Measurements from ENCODE around the gene STK39. TPM values are rescaled to one million over a fixed set of nuclear protein-coding genes. Genes with fewer than 3 reads are reported as not detected.

Gene STK39
- total RNA-seq, 4 donors from 2014 or later, result 8.9 to 28.3 (median 14.5) TPM

DNA sequence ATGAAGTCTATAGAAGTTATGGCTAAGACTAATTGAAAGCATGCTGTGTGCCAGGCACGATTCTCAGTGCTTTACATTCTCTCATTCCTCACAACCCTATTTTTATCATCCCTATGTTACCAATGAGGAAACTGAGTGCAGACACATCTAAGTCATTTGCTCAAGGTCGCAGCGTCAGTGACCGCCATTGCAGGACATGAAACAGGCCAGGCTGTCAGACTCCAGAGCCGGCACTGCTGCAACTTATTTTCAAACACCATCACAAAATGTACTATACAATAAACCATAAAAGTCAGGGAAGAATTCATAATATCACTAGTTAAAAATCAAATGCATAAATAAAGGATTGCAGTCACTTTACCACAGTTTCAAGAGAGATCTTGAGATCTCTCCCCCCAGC, 5.6 kb downstream of the STK39 start:
- intact Hi-C loops (cut with DNase I; ENCODE audit: low total_unique reads), result loop anchor here (10.0 kb wide), 1 partner anchor 913 kb away; no protein-coding TSS in a partner anchor
- H3K4me3 ChIP-seq (ENCODE audit: low read depth, poor library complexity, severe bottlenecking), result no peak overlapping the region
- no peak for DNase-seq (ENCODE audit: low spot score in 2 of 2)
- WGBS, 2 donors, result 67 to 75% methylated on average over 5 of the region's 5 CpGs
- TF ChIP-seq, protein P1, sequence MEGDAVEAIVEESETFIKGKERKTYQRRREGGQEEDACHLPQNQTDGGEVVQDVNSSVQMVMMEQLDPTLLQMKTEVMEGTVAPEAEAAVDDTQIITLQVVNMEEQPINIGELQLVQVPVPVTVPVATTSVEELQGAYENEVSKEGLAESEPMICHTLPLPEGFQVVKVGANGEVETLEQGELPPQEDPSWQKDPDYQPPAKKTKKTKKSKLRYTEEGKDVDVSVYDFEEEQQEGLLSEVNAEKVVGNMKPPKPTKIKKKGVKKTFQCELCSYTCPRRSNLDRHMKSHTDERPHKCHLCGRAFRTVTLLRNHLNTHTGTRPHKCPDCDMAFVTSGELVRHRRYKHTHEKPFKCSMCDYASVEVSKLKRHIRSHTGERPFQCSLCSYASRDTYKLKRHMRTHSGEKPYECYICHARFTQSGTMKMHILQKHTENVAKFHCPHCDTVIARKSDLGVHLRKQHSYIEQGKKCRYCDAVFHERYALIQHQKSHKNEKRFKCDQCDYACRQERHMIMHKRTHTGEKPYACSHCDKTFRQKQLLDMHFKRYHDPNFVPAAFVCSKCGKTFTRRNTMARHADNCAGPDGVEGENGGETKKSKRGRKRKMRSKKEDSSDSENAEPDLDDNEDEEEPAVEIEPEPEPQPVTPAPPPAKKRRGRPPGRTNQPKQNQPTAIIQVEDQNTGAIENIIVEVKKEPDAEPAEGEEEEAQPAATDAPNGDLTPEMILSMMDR (IDR thresholded peaks at IDR 0.05), result no peak
- no peak for TF ChIP-seq POLR2A (IDR thresholded peaks at IDR 0.05)

DNA sequence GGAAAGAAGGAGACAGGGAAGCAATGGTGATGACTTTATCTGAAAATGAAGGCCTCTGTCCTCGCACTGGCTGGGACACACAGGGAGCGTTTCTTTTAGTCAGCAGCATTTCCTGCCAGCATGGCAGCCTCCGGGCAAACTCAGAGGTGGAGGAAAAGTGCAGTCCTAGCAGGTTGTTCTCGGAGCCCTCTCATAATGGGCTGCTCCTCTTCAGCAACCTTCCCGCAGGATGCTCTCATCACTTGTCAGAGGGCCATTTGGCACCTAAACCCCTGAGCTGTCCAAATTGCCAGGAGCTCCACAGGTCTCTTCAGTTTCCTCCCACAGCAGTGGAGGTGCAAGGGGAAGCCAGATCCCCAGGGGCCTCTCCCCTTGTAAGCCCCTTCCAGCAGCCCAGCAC, 6.2 kb downstream of the STK39 start:
- intact Hi-C loops (cut with DNase I; ENCODE audit: low total_unique reads), result loop anchor here (10.0 kb wide), 1 partner anchor 914 kb away; no protein-coding TSS in a partner anchor
- 35 to 57% methylated on average over 5 of the region's 5 CpGs for WGBS, 2 donors
- TF ChIP-seq, protein P1 (IDR thresholded peaks at IDR 0.05), result no peak
- TF ChIP-seq POLR2A (IDR thresholded peaks at IDR 0.05), result no peak
- peak in 1 of 2 donors; percentile 34 for DNase-seq (ENCODE audit: low spot score in 2 of 2)
- H3K4me3 ChIP-seq (ENCODE audit: low read depth, poor library complexity, severe bottlenecking), result no peak overlapping the region

DNA sequence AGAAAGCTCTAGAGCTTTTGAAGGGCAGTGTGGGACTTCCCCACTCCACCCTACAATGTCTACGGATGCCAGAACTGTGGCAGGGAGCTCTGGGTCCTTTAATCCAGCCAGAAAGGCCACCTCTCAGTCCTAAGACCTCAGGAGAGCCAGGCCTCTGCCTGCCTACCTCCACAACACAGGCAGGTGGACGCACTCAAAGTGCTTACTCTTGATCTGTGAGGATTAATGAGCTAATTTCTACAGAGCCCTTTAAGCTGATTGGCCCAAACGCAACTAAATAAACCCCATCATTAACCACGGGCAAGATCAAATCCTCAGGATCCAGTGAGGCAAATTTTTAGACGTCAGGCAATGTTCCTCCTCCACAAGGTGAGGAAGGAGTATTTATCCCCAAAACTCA, 8.1 kb downstream of the STK39 start:
- intact Hi-C loops (cut with DNase I; ENCODE audit: low total_unique reads), result no loop called here
- DNase-seq (ENCODE audit: low spot score in 2 of 2), result no peak
- no peak overlapping the region for H3K4me3 ChIP-seq (ENCODE audit: low read depth, poor library complexity, severe bottlenecking)
- 92 to 94% methylated on average over 5 of the region's 5 CpGs for WGBS, 2 donors
- TF ChIP-seq, protein P1 (IDR thresholded peaks at IDR 0.05), result no peak

DNA sequence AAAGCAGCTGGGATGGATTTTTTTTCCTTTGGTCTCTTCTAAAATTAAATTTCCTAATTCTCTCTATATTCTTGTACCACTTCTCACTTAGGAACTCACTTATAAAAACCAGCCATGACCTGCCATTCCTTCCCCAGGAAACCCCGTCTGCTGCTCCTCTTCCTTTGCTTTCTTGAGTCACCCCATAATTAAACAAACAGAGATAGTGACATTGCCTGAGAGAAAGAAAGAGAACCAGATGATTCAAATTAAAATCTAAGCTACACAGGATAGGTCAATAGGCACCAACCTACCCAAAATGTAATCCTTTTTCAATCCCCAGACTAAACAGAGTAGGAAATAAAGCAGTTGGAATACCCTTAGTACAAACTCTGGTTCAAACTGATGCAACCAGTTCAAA, 9.7 kb downstream of the STK39 start:
- intact Hi-C loops (cut with DNase I; ENCODE audit: low total_unique reads), result no loop called here
- WGBS, 2 donors, result 64 to 74% methylated on average over 1 of the region's 1 CpG
- TF ChIP-seq POLR2A (IDR thresholded peaks at IDR 0.05), result no peak
- TF ChIP-seq, protein P1 (IDR thresholded peaks at IDR 0.05), result no peak
- no peak for DNase-seq (ENCODE audit: low spot score in 2 of 2)
- H3K4me3 ChIP-seq (ENCODE audit: low read depth, poor library complexity, severe bottlenecking), result no peak overlapping the region

DNA sequence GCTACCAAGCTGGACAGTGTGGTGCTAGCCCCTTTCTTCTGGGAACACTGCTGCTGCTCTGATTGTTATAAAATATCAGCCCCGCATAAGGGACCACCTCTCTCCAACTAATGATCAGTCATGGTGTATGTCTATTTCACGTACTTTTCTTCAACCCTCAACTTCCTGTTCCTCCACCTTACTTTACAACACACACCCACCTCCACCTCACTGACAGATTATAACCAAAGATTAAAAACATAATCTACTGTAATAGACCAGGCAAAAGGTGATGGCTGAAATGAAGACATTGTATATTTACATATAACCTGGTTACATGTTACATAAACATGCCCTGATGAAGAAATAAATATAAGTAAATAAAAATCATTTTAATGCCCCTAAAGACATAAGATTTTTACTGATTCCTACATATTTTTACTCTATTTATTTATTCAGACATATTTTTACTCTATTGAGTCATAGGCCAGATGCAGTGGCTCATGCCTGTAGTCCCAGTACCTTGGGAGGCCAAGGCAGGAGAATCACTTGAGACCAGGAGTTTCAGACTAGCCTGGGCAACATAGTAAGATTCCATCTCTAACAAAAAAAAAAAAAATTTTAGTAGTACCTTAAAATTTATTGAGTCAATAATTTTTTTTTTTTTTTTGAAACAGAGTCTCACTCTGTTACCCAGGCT, 12.8 kb downstream of the STK39 start:
- H3K4me3 ChIP-seq (ENCODE audit: low read depth, poor library complexity, severe bottlenecking), result no peak overlapping the region
- TF ChIP-seq, protein P1 (IDR thresholded peaks at IDR 0.05), result no peak
- no peak for TF ChIP-seq POLR2A (IDR thresholded peaks at IDR 0.05)
- DNase-seq (ENCODE audit: low spot score in 2 of 2), result no peak
- WGBS, 2 donors, result 83 to 86% methylated on average over 2 of the region's 2 CpGs
- intact Hi-C loops (cut with DNase I; ENCODE audit: low total_unique reads), result no loop called here

Measured in lower leg skin (tissue), 4 donors.